NT2/D1 (cell line): ENCODE results near the gene ADGRB3.

Experiments
- SUZ12 ChIP-seq: IDR thresholded peaks from 2 replicates; pipeline ENCODE4 v1.6.1; 2011; ENCODE audit not compliant: insufficient read length, insufficient read depth; ENCODE audit errors: extremely low read depth
- YY1 ChIP-seq: IDR thresholded peaks from 2 replicates; pipeline ENCODE4 v1.6.1; 2011; ENCODE audit not compliant: insufficient read length, insufficient read depth
- ZNF274 ChIP-seq: IDR thresholded peaks from 2 replicates; pipeline ENCODE4 v1.6.1; 2011; ENCODE audit warnings: mild to moderate bottlenecking, low read depth, low read length

- TF ChIP-seq ZNF274 (no peak), YY1 (no peak), SUZ12 (no peak)
Observed at GRCh38 chr6:69392745-69393144, 757.7 kb downstream of the ADGRB3 start.
